Mucosa of gallbladder (tissue), 1 donor: Measurements from ENCODE around the gene BTNL9. TPM values are rescaled to one million over a fixed set of nuclear protein-coding genes. Genes with fewer than 3 reads are reported as not detected.
"Not testable (repeated sequence)": the region's sequence is repeated elsewhere in the genome, so short reads cannot be mapped to it uniquely, and the experiment has no call there.

Experiments used
- DNase-seq: peaks from one replicate; pipeline ENCODE4 v3.0.0-alpha.2; 2020; ENCODE audit warnings: low spot score
- total RNA-seq: library from RNA; stranded (reverse); gene quantifications from one replicate; pipeline ENCODE4 v1.2.1, GENCODE V29; 2021
- donor health status: DM: no; HTN: no; CAD: no.

Gene BTNL9
- total RNA-seq, 1 donor from 2014 or later = 11.5 TPM

- no peak for DNase-seq
These were observed 2.7 kb downstream of the BTNL9 start for GRCh38 chr5:181042722-181043121.

GRCh38 chr5:181043285-181044092 lies 3.4 kb downstream of the BTNL9 start:
- no peak for DNase-seq

- no peak for DNase-seq
These were observed 4.1 kb downstream of the BTNL9 start for GRCh38 chr5:181044093-181044599.

- DNase-seq = no peak
These were observed 4.7 kb downstream of the BTNL9 start for GRCh38 chr5:181044662-181045305.

- DNase-seq = no peak
These were observed 5.2 kb downstream of the BTNL9 start for GRCh38 chr5:181045316-181045715.

- DNase-seq = not testable (repeated sequence)
These were observed 5.8 kb downstream of the BTNL9 start for GRCh38 chr5:181045857-181046256.

- DNase-seq = no peak
These were observed 7.2 kb downstream of the BTNL9 start for GRCh38 chr5:181047288-181047687.

GRCh38 chr5:181047921-181048320 lies 7.9 kb downstream of the BTNL9 start:
- DNase-seq = no peak

GRCh38 chr5:181050016-181050415 lies 9.9 kb downstream of the BTNL9 start:
- DNase-seq = no peak

GRCh38 chr5:181051841-181052671 lies 12.0 kb downstream of the BTNL9 start:
- DNase-seq = no peak

- DNase-seq = no peak
These were observed 12.8 kb downstream of the BTNL9 start for GRCh38 chr5:181052672-181053487.

- no peak for DNase-seq
These were observed 13.5 kb downstream of the BTNL9 start for GRCh38 chr5:181053488-181054121.

GRCh38 chr5:181054138-181054537 lies 14.1 kb downstream of the BTNL9 start:
- peak; percentile 3 for DNase-seq

- no peak for DNase-seq
These were observed 14.9 kb downstream of the BTNL9 start for GRCh38 chr5:181054871-181055459.

GRCh38 chr5:181056431-181056830 lies 16.4 kb downstream of the BTNL9 start:
- DNase-seq = no peak

- DNase-seq = no peak
These were observed 18.3 kb downstream of the BTNL9 start for GRCh38 chr5:181058321-181058720.

GRCh38 chr5:181058786-181059296 lies 18.8 kb downstream of the BTNL9 start:
- peak; percentile 5 for DNase-seq

- DNase-seq = peak; percentile 2
These were observed 19.5 kb downstream of the BTNL9 start for GRCh38 chr5:181059297-181060230.

- DNase-seq = peak; percentile 5
These were observed 20.1 kb downstream of the BTNL9 start for GRCh38 chr5:181060231-181060590.
